ENCODE data around the gene NDUFB5.

- TF ChIP-seq CTCF (IDR thresholded peaks at IDR 0.05; ENCODE audit: insufficient read depth, low read depth, low read length) (no peak), EZH2 (IDR thresholded peaks at IDR 0.05; ENCODE audit: insufficient read depth, low read length) (no peak)
Measured at GRCh38 chr3:179604321-179605078, at the start of gene NDUFB5, which contains the start of gene MRPL47.
